Epidermal melanocyte (primary cell): ENCODE results near the gene MRPS10.
"Not testable (repeated sequence)": the region's sequence is repeated elsewhere in the genome, so short reads cannot be mapped to it uniquely, and the experiment has no call there.

ENCODE experiments used
- DNase-seq: peaks from one replicate; pipeline ENCODE4 v3.0.0; 2011; ENCODE audit warnings: low spot score; ENCODE audit not compliant: insufficient read length

MRPS10 gene

DNA sequence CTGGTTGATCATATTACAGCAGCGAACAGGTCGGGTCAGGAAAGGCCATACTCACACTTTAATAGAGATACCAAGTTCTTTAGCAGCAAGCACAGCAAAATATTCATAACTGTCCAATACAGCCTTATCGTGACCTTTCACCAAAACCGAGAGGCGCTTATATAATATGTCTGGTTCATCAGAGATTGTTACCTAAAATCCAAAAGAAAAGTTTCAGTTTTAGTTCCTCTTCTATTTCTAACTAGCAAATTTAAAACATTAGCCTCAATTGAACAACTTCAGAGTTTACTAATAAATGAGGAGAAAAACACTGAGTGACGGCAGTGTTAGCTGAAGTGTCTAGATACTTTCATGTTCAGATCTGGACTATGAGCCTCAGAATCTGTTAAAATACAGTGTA is 5.9 kb downstream of the MRPS10 start:
- DNase-seq: no peak

DNA sequence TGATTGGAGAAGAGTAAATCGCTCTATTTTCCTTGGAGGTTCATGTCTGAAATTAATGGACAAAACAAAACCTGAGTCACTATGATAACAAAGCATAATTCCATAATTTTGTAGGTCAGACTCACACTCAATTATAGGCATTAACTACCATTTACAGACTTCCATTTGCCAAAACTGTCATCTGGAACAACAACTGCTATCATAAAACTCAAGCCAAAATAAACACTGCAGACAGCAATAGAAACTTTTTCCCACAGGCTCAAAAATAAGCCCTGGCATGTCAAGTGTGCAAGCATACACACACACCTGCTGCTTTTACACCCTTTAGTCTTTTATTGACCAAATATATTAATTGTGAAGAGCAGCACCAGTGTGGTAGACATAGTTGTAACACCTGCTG is 7.1 kb downstream of the MRPS10 start:
- DNase-seq: no peak

DNA sequence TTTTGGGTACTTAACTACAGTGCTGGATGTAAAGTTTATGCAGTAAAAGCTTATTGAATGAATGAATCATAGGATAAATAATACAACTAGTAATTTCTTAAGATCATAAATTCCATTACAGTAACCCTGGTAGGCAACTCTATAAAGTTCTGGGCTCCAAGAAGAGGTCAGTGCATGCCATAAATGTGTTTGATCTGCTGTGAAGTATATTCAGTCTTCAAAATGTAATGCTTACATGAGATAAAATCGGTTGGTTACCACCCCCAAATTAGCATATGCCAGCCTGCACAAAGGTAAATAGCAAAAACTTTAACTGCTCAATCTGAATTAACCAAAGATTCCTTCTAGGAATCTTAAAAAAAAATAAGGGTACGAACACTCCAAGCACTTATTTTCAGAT is 10.1 kb downstream of the MRPS10 start:
- DNase-seq: not testable (repeated sequence)

DNA sequence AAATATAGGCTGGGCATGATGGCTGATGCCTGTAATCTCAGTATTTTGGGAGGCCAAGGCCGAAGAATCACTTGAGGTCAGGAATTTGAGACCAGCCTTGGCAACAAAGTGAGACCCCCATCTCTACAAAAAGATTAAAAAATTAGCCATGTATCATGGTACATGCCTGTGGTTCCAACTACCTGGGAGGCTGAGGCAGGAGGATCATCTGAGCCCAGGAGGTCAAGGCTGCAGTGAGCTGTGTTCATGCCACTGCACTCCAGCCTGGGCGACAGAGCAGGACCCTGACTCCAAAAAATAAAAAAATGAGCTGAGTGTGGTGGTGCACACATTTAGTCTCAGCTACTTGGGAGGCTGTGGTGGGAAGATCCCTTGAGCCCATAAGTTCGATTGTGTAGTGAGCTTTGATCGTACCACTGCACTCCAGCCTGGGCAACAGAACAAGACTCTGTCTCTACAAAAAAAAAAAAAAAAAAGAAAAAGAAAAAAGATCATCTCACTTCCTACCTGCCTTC is 12.8 kb downstream of the MRPS10 start:
- DNase-seq: no peak

DNA sequence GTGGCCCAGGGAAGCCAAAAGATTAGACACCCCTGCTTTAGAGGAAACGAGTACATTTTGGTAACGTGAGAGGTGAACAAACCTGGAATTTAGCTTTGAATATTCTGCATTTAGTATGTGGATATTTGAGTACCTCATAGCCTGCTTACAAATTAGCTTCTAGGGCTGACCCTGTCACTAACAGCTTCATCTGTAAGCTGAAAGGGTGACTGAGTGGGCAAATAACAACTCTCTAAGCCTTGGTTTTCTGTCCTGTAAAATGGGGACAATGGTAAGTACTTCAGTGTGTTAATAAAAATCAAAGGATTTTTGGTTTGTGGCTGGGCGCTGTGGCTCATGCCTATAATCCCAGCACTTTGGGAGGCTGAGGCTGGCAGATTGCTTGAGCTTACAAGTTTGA is 14.5 kb downstream of the MRPS10 start:
- no peak for DNase-seq

DNA sequence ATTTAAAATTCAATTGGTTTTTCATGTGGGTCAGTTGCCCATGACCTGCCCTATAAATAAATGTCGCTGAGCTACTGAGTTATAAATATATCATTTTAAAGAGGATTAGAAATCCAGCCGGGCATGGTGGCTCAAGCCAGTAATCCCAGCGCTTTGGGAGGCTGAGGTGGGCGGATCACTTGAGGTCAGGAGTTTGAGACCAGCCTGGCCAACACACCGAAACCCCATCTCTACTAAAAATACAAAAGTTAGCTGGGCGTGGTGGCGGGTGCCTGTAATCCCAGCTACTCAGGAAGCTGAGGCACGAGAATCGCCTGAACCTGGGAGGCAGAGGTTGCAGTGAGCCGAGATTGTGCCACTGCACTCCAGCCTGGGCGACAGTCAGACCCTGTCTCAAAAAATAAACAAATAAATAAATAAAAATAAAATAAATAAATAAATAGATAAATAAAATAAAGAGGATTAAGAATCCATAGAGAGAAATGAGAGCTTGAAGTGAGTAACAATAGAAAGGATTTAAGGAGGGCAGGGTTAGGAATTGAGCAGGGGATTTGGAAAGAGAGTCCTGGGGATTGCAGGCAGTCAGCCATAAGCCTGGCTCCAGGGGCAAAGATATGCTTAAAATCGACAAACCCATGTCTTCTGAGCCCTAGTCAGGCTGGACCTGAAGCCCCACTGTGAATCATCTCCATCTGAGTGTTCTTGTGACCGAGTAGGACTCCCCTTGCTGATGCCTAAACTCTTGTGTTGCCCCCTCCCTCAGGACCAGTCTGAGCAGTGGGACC is 15.3 kb downstream of the MRPS10 start:
- not testable (repeated sequence) for DNase-seq

DNA sequence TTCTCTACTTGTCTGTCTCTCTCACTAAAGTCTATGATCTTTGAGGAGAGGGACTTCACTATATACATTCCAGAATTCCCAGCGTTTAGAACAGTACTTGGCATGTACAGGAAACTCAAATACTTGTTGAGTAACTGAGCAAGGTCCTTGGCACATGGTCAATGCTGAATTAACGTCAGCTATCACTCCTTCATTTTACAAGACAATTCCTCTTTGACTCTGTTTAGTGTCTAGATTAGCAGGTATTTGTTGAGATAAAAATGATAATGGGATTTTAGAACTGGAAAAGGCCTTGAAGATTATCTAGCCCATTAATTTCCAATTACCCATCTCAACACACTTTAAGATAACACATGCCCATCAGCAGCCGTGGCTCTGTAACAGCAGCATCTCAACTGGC is 16.3 kb downstream of the MRPS10 start:
- DNase-seq: no peak

DNA sequence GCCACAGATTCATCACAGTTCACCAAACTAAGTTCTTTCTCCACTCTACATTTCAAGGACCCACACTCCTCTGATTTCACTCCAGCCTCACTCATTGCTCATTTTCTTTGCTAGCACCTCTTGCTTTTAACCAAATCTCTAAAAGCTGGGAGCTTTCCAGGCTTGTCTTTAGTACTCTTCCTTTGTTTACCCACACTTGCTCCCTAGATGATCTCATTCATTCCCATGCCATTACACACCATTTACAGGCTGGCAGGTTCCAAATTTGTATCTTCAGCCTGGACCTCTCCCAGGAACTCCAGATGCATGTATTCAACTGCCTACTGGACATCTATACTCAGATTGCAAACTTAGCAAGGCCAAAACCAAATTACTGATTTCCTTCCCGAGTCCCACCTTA is 17.6 kb downstream of the MRPS10 start:
- DNase-seq: peak; percentile 30

DNA sequence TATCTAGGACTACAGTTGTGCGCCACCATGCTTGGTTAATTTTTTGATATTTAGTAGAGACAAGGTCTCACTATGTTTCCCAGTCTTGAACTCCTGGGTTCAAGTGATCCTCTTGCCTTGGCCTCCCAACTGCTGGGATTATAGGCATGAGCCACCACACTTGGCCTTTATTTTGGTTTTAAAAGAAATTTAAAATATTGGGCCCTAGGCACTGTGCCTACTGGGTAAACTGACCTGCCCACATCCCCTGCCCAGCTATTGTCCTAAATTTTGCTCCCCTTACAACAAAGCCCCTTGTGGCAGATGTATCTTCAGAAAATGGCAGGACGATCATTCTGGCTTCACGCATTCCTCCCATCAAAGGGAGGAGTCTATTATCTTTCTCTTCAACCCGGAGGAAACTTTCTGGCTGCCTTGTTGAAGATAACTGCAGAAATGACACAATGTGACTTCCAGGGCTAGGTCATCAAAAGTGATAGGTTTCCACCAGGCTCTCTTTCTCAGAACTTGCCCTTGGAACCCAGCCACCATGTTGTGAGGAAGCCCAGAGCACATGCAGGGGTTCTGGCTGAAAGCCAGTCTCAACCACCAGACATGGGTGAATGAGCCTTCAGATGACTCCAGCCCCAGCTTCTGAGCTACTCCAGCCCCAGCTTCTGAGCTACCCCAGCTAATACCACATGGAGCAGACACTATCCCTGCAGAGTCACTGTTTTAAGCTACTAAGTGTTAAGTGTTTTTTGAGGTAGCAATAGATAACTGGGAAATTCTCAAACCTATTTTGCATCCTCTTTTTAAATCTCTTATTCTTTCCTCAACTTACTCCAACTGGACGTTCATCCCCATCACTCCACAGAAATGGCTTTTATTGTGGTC is 18.3 kb downstream of the MRPS10 start:
- no peak for DNase-seq

DNA sequence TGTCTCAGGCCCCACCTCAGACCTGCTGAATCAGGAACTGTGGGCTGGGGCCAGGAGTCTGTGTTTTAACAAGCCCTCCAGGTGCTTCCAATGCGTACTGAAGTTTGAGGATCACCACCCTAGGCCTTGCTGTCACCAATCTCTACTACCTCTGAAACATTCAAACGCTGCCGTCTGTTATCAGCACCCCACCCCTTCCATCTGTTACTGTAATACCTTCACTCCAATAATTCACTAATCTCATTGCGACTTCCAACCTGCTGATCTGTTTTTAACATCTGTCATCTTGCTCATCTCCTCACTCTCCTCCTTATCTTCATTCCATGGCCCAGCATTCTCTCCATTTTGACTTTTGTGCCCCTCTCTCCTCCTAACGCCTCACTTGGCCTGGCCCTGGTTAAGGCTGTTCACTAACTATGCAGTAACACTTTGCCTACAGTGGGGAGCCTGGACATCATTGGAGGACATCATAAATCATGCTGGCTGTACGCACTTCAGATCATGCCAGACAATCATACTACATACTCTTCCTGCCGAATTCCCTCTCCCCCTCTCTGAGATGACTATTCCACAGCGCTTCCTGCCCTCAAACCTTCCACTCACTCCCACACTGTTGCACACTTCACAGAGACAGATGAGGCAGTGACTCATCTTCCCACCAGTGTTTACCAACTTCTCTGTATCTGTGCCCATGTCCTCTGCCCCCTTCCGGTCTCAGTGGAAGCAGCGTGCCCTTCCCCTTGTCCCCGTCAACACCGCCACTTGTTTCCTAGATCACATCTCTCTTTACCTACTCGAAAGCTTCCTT is 19.9 kb downstream of the MRPS10 start:
- no peak for DNase-seq

DNA sequence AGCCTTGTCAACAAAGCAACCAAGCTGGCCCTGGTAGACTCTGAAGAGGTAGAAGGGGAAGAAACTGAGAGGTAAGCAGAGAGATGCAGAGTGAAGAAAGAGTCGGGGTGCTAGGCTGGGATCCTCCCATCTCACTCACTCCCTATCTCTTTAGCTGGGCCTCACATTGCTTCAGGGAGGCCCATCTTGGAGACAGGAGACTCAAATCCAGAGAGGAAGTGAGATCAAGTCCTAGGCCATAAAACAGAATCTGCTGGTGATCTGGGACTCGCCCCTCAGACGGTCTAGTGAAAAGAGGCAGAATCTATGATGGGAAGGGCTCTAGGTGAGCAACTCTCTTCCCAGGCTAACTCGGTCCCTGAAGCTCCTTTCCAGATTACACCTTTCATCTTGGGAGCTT is 22.2 kb downstream of the MRPS10 start:
- no peak for DNase-seq

DNA sequence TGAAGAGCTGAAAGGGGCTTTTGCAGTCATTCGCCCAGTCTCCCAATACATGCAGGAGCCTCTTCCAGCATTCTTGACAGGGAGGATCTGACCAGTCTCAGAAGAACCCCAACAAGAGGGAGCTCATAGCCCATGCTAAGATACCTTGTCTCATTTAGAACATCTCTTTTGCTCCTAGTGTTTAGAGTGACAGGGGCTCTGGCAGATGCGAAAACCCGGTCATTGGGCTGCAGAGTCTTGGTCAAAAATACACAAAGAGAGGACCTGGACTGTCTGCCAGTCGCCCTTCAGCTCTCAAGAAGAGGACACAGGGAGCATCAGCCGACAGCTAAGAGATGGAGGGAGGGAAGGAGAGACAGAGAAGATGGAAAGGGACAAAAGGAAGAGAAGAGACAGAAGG is 23.6 kb downstream of the MRPS10 start:
- DNase-seq: no peak

DNA sequence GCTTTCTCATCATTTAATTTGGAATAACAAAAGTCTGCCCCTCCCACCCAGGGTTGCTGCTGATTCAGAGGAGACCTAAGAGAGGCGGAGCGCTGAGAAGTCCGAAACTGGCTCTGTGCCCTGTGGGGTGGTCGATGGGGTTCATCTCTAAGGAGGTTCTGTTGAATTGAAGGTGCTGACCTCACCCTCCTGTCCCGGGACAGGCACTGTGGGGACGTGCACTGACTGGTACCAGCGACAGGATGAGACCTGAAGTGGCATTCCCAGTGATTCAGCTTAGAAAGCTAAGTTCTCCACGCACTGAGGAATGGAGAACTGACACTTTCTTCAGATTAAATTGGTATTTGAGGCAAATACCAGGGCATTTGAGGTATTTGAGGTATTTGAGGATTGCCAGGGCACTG is 24.2 kb downstream of the MRPS10 start:
- no peak for DNase-seq

DNA sequence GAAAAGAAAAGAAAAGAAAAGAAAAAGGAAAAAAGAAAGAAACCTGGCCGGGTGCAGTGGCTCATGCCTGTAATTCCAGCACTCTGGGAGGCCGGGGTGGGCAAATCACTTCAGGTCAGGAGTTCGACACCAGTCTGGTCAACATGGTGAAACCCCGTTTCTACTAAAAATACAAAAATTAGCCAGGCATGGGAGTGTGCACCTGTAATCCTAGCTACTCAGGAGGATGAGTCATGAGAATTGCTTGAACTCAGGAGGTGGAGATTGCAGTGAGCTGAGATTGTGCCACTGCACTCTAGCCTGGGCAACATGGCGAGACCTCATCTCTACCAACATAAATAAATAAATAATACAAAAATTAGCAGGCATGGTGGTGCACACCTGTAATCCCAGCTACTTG is 25.3 kb downstream of the MRPS10 start:
- DNase-seq: not testable (repeated sequence)

DNA sequence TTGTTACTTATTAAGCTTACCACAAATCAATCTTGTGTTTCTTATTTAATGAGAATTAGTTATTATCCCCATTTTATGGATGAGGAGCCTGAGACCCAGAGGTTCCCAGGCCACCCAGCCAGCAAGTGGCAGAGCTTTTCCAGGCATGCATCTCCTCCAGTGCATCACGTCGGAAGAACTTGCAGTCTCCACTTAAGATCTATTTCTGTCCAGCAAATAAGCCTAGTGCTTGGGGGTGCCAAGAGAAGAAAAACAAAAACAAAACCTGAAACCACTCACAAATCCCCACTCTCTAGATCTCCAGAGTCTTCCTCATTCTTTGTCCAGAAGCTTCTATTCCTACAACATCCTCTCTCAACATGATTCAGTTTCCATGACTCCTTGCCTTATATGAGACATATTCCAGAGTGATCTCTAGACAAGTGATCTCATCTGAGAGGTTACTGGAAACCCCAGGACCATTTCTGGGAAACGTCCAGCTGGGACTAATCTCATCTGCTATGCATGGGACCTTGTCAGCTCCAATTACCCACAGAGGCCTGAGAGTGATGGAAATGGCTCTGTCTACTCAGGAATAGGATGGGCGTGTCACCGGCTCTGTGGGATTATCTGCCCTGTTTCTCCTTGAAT is 27.0 kb downstream of the MRPS10 start:
- no peak for DNase-seq

DNA sequence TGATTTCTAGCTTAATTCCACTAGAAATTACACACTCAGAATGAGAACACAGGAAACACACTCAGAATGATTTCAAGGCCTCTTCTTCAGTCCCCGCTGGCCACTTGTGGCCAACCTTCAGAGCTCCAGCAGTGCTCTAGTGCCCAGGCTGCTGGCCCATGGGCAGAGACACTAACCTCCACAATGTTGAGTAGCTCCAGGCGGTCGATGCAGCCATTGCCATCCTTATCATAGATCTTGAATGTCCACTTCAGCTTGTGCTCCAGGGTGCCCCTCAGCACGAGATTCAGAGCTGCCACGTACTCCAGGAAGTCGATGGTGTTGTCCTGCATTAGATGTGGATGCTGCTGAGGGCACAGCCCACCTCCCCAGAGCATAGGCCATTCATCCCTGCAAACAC is 29.3 kb downstream of the MRPS10 start:
- DNase-seq: no peak

DNA sequence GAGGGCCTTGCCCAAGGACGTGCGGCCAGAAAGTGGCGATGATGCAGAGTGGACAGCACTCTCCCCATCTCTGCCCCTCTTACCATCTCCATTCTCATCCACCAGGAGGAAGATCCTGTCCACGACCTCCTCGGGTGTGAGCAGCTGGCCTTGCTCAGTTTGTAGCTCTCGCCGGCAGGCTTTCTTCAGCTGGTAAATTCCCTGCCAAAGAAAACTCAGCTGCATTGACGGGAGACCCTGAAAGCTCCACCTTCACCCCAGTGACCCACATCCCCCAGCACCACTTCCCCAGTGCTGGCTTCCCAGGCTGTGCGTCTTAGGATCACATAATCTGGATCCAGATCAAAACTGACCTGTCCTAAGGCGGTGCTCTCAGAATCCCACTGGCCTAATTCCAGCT is 32.1 kb downstream of the MRPS10 start:
- no peak for DNase-seq

DNA sequence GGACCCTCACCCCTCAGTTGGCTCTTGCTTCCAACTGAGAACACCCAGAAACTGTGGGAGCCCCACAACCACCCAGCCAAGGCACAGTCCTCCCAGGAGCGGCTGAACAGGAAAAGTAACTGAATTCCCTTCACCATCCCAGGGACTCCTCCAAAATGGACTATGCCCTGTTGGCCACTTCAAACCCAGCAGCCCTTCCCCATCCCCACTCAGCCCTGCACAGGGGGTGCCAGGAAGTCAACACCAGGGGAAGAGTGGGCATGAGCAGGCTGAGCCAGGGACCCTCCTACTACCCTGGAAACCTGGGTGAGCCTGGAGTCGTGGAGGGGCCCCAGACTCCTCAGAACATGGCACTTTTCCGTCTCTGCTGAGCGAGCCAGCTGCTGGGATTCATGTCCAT is 33.2 kb downstream of the MRPS10 start:
- DNase-seq: no peak

DNA sequence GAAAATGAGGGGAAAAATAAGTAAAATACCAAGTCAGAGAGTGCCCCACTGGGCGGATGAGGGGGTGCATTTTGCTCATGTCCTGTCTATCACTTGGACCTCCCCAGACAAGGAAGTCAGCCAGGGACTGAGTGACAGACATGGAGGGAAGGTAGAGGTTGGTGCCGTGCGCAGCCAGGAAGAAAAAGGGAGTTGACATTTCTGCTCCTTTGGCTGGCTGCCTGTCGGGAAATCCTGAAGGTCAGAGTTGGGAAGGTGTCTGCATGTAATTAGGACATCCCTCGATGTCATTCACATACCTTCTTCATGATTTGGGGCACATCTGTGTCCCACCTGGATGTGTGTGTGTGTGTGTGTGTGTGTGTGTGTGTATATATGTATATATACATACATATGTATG is 35.6 kb downstream of the MRPS10 start:
- no peak for DNase-seq

DNA sequence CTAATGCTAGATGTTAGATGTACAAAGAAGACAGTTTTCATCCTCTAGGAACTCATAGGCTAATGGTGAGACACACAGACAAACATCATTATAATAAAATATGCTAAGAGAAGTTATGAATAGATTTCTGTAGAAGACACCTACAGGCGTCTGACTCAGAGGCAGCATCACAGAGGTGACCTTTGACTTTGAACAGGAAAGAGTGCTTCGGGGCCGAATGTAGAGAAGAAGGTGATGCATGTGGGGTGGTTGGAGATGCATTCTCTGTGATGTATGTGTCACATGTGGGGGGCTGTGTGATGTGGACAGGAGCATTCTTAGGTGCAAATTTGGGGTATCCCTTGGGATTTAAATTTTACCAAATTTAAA is 37.7 kb downstream of the MRPS10 start:
- DNase-seq: no peak

DNA sequence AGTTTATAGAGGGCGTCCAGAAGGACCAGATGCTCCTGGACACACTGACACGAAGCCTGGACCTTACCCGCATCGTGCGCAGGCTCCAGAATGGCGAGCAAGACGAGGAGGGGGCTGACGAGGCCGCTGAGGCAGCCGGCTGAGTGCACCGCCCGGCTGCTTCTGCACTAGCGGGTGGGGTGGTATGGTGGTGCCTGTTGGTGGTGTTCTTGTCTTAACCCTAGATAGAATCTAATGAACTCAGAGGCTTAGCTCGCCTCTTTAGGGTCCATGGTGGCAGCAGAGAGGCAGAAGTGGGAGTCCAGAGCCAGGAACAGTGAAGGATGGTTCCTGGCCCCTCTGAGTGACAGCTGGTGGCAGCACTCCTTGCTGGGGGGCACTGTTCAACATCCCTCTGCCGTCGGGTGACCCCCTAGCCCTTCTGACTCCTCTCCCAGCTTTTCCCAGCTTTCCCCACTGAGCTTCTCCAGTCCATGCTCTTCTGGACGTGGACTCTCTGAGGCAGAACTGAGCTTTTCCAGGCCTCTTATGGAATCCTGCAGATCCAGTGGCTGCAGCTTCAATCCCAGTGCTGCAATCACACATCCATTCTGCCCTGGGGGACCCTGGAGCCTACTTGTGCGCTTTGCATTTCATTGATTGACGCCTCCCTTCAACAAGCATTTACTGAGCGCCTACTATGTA is 38.3 kb downstream of the MRPS10 start:
- DNase-seq: no peak
